ENCODE results near the gene TMEM86B.

Gene TMEM86B, protein sequence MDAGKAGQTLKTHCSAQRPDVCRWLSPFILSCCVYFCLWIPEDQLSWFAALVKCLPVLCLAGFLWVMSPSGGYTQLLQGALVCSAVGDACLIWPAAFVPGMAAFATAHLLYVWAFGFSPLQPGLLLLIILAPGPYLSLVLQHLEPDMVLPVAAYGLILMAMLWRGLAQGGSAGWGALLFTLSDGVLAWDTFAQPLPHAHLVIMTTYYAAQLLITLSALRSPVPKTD

DNA sequence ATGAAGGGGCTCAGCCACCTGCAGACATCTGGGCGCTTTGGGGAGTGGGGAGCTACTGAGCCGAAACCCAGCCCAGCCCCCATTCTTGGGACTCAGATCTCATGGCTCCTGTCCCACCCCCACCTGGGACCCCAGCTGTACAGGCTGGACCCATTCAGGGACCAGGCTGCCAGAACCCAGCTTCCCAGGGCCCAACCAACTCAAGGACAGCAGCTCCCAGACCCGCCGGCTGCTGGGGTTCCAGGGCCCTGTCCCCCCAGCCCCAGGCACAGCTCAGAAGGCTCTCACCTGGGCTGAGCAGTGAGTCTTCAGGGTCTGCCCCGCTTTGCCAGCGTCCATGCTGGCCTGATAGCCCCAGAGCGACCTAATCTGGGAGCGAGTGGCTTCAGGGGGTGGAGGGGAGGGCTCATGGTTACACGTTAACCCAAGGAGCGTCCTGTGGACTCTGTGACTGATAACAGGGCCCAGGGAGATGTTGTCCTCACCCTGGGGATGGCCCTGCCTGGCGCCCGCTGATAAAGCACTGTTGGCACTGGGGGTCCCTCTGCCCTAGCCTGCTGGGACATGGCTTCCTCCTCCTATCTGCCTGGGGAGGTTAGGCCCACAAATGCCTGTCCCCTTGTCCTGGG, at the start of gene TMEM86B:
Gene TMEM86B (minus strand): TSS at position 361 of the 629 bp plus-strand sequence. CDS start 22 bp downstream, at position 339.
- no peak for DNase-seq (ENCODE audit: low spot score)

DNA sequence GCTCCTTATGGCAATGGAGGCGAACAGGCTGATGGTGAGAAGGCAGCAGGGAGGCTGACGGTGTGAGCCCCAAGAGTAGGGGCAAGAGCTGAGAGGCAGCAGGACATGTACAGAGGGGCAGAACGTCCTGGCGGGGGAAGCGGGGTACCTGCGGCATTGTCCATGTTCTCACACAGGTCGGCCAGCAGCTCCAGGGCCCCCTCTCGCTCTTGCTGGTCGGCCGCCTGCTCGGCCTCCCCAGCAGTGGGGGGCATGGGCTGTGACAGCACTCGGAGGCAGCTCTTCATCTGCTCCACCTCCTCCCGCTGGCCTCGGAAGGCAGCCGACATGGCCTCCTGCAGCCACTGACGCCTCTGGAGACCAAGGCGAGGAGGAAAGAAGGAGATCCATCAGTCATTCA, 48.9 kb upstream of the TMEM86B start:
- DNase-seq (ENCODE audit: low spot score) = no peak

DNA sequence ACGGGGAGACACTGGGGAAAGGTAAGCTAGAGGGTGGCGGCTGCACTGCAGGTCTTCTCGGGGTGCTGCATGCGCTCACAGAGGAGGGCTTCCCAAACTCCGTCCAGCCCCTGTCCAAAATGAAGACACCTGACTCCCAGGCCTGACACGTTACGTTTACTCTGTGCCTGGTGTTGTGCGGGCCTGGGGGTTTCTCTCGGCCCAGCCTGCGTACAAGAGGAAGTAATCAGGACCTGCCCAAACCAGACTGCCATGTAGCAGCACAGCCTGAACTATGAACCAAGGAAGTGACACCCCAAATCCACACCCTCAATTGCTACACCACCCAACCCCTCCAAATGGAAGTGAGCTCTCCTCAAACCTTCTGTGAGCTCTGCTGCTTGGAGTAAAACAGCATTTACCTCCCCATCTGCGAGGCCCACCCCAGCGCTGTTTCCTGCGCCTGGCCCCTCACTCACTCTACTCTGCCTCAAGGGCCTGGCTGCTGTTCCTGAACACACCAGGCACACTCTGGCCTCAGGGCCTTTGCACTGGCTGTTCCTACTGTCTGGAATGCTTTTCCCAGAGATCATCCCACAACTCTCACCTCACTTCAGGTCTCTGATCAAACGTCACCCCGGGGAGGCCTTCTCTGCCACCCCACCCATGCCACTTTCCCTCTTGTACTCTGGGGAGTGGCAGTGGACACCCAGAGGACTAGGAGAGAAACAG, 48.3 kb upstream of the TMEM86B start:
- DNase-seq (ENCODE audit: low spot score) = no peak

DNA sequence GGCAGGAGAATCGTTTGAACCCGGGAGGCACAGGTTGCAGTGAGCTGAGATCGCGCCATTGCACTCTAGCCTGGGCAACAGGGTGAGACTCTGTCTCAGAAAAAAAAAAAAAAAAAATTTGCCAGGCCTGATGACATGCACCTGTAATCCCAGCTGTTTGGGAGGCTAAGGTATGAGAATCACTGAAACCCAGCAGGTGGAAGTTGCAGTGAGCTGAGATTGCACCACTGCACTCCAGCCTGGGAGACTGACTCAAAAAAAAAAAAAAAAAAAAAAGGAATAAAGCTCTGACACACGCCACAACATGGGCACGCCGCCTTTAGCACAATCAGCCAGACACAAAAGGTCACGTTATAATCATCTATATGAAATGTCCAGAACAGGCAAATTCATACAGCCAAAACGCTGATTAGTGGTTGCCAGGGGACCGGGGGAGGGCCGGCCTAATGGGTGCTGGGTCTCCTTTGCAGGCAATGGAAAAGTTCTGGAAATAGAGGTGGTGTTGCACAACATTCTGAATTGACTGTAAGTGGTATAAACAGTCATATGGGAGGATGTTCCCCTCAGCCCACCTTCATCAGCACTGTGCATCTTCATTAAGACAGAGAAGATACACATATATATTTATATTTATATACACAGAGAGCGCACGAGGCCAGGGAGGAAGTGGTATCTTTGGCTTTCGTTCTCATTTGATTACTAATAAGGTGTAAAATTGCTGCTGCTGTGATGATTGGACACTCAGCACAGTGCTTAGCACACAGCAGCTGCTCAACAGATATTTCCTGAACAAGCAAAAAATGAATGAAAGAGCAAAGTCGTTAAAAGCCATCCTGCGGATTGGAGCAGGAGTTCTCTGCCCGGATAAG, 47.5 kb upstream of the TMEM86B start:
- DNase-seq (ENCODE audit: low spot score) = no peak

DNA sequence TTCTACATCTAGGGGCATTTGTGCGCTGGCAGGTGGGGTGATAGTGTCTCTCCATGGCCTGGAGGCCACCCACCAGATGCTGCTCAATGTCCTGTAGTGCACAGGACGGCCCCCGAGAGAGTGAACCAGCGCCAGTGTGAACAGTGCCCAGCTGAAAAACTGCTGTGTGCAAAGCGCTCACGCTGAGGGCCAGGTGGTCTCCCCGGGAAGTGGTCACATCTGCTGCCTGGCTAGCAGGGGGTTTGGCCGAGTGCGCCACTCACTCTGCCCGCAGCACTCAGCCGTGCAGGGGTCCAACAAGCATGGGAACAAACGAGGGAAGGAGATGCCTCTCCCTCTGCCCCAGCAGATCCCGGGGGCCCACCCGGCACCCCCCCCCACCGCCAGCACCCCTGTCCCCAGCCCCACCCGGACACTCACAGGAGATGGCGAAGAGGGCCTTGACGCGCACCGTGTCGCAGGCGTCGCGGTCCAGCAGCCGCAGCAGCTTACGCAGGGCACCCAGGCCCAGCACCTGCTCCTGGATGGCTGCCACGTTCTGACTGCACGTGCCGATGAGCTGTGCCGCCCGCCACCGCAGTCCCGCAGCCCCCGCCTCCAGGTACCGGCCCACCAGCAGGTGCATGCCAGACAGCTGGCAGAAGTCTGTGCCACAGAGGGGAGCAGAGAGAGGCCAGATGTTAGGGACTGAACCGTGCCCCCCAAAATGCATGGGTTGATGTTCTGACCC, 45.6 kb upstream of the TMEM86B start:
- DNase-seq (ENCODE audit: low spot score) = no peak

DNA sequence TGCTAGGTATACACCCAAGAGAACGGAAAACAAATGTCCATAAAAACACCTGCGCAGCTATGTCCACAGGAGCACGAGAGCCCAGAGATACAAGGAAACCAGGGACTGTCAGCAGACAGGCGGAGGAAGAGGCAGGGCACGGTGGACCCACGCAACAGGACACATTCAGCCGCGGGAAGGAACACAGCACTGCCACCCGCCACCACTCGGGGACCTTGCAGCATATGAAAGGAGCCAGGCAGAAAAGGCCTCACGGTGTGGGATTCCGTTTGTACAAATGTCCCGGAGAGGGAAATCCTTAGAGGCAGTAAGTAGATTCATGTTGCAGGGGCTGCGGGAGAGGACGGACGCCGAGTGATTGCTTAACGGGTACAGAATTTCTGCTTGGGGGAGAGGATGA, 43.6 kb upstream of the TMEM86B start:
- DNase-seq (ENCODE audit: low spot score) = no peak

DNA sequence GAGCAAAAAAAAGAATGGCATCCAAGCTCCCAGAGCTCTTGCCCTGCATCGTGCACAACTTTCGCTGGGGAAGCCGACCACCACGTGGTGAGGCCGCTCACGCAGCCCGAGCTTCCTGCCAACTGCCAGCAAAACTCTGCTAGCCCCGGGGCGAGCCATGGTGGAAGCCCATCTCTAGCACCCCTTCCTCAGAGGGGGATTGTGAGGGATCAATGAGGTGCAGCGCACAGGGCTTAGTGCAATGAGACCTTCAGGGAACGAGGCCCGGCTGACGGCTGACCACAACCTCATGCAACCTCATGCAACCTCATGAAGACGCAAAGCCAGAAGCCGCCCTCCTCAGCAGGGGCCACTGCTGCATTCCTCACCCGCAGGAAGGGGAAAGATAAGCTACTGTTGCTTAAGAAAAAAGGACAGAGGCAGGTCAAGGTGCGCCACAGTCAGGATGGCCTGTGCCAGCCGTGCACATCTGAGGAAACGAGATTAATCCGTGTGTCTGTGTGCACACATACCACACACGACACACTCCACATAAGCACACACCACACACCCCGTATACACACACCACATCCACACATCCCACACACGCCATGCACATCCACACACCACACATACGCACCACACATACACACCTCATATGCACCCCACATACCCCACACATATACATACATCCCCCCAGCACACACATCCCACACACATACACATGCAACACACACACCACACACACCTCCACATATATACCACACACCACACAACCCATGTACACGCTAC, 41.8 kb upstream of the TMEM86B start:
- DNase-seq (ENCODE audit: low spot score) = no peak

DNA sequence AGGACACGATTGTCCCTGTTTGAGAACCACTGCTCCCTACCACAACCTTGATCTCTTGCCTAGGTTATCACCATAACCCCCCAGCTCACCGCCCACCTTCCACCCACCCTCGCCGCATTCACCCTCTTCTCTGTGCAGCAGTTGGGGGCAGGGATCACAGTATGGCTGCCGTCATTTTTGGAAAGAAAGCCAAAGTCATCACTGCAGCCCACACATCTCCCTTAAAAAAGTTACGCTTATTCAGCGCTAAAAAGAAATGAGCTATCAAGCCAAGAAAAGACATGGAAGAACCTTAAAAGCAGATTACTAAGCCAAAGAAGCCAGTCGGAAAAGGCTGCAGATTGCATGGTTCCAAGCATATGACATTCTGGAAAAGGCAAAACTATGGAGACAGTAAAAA, 40.7 kb upstream of the TMEM86B start:
- no peak for DNase-seq (ENCODE audit: low spot score)

DNA sequence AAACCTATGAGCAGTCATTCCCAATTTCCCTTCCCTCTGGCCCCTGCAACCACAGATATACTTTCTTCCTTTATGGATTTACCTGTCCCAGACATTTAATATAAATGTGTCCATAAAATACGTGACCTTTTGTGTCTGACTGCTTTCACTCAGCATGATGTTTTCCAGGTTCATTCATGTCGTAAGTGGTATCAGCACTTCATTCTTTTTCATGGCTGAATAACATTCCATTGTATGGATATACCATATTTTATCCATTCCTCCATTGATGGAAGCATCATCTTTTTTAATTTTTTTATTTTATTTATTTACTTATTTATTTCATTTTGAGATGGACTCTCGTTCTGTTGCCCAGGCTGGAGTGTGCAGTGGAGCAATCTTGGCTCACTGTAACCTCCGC, 38.3 kb upstream of the TMEM86B start:
- no peak for DNase-seq (ENCODE audit: low spot score)

DNA sequence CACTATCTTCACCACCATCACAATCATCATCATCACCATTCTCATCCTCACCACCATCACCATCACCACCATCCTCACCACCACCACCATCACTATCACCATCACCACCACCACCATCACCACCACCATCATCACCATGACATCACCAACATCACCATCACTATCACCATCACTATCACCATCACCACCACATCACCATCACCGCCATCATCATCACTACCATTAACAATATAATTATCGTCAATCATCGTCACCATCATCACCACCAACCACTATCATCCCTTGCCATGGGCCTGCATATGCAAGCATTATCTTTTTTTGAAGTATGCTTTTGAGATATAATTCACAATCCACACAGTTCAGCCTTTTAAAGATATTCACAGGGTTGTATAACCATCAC, 37.8 kb upstream of the TMEM86B start:
- DNase-seq (ENCODE audit: low spot score) = no peak

DNA sequence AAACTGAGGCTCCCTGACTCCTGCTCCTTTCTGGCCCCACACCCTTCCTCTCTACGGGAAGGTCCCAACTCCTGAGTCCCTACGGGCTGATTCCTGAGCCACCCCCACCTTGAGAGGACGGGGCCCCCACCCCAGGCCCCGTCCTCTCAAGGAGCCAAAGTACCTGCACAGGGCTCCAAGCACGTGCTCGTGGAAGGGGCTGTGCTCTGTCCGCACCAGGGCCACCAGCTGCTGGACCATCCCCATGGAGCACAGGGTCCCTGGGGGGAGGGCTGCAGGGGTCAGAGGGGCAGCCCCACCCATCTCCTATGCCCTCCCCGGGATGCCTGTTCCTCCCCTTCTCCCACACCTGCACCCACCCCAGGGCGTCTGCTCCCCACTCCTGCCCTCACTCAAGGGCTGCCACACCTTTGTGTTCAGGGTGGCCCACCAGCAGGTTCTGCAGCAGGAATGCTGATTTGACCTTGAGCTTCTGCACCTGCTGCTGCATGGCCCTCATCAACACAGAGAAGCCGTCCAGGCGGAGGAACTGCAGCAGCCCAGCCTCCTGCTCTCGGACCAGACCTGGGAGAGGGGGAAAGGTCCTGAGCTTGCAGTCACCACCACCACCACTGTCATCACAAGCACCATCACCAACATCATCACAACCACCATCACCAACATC, 37.3 kb upstream of the TMEM86B start:
- no peak for DNase-seq (ENCODE audit: low spot score)

DNA sequence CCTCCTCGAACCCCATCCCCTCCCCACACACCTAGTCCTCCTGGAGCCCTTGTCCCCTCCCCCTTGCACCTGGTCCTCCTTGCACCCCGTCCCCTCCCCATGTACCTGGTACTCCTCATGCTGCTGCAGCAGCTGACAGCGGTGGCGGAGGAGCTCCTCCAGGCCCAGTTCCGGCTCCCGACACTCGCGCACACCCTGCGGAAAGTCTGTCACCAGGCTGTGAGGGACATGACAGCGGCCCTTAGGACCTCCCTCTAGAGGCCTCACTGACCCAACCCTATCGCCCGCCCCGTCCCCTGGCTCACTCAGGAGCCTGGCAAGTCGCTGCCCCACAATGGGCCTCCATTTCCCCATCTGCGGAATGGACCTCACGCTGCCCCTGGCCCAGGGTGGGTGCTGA, 36.6 kb upstream of the TMEM86B start:
- no peak for DNase-seq (ENCODE audit: low spot score)

DNA sequence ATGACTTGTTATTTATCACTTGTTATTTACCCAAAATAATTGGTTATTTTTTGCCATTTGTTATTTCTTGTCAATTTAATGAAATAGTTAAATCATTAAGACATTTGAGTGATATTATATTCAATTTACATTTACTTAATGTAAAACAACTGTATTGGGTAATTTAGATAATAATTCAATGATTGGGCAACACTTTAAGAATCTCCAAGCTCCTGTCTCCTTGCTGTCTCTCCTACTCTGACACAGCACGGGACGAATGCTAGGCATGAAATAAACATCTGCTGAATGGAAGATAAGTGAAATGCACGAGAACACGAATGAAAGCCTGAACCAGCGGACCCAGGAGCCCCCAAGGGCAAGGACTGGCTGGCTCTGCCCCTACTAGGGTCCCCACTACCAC, 36.0 kb upstream of the TMEM86B start:
- no peak for DNase-seq (ENCODE audit: low spot score)

DNA sequence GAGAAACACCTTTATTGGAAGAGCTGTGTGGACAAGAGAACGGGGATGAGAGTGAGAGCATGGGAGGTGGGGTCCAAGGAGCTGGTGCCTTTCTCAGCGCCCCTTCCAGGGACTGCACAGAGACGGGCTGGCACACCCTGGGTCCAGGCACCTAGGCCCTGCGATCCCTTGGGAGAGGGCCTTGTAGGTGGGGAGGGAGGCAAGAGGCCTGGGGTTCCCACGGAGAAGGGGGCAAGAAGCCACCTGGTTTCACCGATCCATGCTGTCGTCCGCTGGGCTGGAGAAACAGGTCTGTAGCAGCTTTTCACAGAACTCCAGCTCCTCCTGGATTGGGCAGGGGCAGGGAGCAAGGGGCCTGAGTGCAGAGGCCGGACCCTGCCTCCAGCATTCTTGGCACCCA, 33.8 kb upstream of the TMEM86B start:
- DNase-seq (ENCODE audit: low spot score) = no peak

DNA sequence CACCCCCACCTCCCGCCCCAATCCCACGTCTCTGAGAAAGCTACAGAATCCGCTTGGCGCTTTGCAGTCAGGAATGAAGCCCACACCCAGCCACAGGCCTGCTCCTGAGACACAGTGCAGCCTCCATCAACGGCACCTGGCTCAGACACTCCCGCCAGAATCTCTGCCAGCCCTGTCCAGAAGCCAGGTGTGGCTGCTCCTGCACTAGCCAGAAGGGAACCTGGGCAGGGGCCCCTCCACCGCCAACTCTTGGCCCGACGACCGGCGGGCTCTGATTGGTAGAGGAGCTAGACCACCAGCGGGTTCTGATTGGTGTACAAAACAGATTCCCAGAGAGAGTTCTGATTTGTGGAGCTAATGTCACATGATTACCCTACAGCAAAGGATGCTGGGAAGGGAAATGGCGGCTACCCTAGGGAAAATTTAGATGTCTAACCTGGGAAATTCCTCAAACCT, 33.1 kb upstream of the TMEM86B start:
- DNase-seq (ENCODE audit: low spot score) = no peak

DNA sequence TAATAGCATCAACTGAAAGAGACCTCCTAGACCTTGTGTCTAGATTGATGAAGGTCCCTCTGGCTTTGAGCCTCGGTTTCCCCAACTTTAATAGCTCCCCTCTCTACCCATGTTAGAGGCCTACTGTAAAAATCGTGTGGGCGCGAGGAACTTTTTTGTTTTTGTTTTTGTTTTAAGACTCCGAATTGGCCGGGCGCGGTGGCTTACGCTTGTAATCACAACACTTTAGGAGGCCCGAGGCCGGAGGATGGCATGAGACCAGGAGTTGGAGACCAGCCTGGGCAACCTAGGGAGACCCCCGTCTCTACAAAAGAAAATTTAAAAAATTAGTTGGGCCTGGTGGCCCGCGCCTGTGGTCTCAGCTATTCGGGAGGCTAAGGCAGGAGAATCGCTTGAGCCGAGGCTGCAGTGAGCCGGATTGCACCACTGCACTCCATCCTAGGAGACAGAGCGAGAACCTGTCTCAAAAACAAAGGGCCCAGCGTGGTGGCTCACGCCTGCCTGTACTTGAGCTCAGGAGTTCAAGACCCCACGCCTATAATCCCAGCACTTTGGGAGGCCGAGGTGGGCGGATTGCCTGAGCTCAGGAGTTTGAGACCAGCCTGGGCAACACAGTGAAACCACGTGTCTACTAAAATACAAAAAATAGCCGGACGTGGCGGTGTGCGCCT, 31.1 kb upstream of the TMEM86B start:
- no peak for DNase-seq (ENCODE audit: low spot score)

DNA sequence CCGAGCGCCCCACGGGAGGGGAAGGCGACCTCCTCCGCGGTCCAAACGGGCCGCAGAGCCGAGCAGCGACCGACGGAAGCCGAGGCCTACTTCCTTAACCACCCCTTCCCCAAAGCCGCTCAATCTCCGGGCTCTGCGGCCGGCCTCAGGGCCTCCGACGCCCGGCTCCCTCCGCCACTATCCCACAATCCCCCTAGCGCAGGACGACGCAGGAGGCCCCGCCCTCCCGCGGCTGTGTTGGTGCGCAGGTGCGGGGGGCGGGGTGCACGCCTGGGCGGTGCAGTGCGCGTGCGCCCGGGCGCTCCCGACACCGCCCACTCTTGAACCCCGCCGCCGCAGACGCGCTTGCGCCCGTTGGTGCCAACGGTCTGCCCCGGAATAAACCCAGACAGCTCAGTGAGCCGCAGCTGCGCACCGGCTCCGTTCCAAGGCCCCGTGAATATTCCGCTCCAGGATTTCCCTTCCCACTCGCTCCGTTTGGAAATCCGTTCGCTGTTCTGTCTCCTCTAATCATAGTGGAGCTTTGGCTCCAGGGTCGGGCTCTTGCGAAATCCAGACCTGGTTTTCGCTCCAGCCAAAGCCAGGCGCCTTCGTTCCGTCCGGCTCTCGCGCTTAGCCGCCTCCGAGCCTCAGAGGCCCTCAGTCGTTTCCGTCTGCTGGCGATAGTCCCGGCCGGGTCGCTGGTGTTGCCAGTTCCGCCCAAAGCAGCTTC, 30.4 kb upstream of the TMEM86B start, which contains the start of gene PPP6R1:
Gene PPP6R1 (minus strand): TSS at position 190 of the 712 bp plus-strand sequence. CDS start 11,914 bp downstream, outside the sequence.
- peak; percentile 100 for DNase-seq (ENCODE audit: low spot score)

DNA sequence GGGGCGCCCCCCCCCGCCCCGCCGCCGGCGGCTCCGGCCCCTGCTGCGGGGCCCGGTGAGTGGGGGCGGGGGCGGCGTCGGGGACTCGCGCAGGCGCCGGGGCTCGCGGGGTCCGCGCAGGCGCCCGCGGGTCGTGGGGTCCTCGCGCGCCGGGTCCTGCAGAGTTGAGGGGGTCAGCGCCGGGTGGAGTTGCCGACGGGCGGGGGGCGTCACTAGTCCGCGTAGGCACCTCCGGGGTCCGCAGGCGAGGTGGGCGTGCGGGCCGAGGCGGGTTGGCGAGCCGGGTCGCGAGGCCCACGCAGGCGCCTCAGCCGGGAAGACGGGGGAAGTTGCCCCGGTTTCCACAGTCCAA, 29.9 kb upstream of the TMEM86B start:
- DNase-seq (ENCODE audit: low spot score) = peak; percentile 80

All from AG20443 (cell line).